Adrenal gland (tissue), 12 donors: Measurements from ENCODE around the gene ZBTB42. TPM values are rescaled to one million over a fixed set of nuclear protein-coding genes. Genes with fewer than 3 reads are reported as not detected.

Experiments
- DNase-seq, 7 donors: peaks; one replicate each; pipeline ENCODE4 v3.0.0-alpha.2; 2019 to 2020
- H3K27ac ChIP-seq, 5 donors: fragments of 200-600 bp; sonication (generic) in 4 of 5; 1 replicate in 3 of 5; 2 replicates in 2 of 5; pipeline versions ENCODE4 v1.5.1 to v1.8.0; 2016 to 2020; ENCODE audit warnings: mild to moderate bottlenecking in 1 of 5
- H3K27me3 ChIP-seq: fragments of 200-600 bp; 2 replicates; pipeline ENCODE4 v1.8.0; 2021
- H3K36me3 ChIP-seq, 2 donors: fragments of 200-600 bp; replicated peaks in 1 of 2; 1 replicate in 1 of 2; 2 replicates in 1 of 2; pipeline versions ENCODE4 v1.5.1 to v1.8.0; 2018 to 2022
- H3K4me1 ChIP-seq, 2 donors: fragments of 200-600 bp; replicated peaks in 1 of 2; 1 replicate in 1 of 2; 2 replicates in 1 of 2; pipeline versions ENCODE4 v1.5.1 to v1.8.0; 2018 to 2021
- H3K4me3 ChIP-seq, 4 donors: fragments of 200-600 bp; sonication (generic) in 3 of 4; one replicate each; pipeline ENCODE4 v1.5.1; 2016 to 2018
- H3K9me3 ChIP-seq, 3 donors: fragments of 200-600 bp; sonication (generic) in 1 of 3; replicated peaks in 1 of 3; 1 replicate in 2 of 3; 2 replicates in 1 of 3; pipeline versions ENCODE4 v1.5.1 to v1.8.0; 2016 to 2021
- POLR2A ChIP-seq, 2 donors: fragments of 450-650 bp; IDR thresholded peaks; one replicate each; pipeline ENCODE4 v1.6.1; 2017; ENCODE audit warnings: antibody characterized with exemption in 2 of 2, mild to moderate bottlenecking in 2 of 2, moderate library complexity in 1 of 2
- WGBS, 4 donors: extraction: QIAGEN DNeasy Blood & Tissue Kit in 2 of 4; methylation state at CpG; one replicate each; pipeline versions ENCODE4 v1.1.5 to v1.1.7; 2013 to 2017; 5-methylcytosine and 5-hydroxymethylcytosine counted together
- intact Hi-C, 2 donors: fragments of 100-400 bp; cut with DNase I; formaldehyde crosslinking; loops; one replicate each; pipeline versions ENCODE4 v1.14.1 to v1.15.0; 2022 to 2023
- polyA plus RNA-seq, 3 donors: library from polyadenylated mRNA; stranded (reverse); fragments of 200-250 nt in 2 of 3; fragments of 350-450 nt in 1 of 3; fragmentation: Illumina TruSeq in 1 of 3; extraction: RNeasy Lipid Tissue Mini Kit (QIAGEN cat#74804) in 1 of 3; gene quantifications; one replicate each; pipeline ENCODE4 v1.2.3, GENCODE V29; 2013 to 2014
- total RNA-seq, 9 donors: library from RNA; depleted of rRNA in 4 of 9; stranded (reverse); fragments of >200 nt in 4 of 9; fragments of 120-200 nt in 1 of 9; fragmentation: NEBNext Ultra II Directional in 1 of 9; extraction: Animal tissue kit (Norgen Biotek cat#: 25700) in 1 of 9; gene quantifications; one replicate each; pipeline versions ENCODE4 v1.1.0 to v1.2.4, GENCODE V29; 2013 to 2023
- TF ChIP-seq, protein P1 (sequence below), 6 experiments: fragments of 450-650 bp in 4 of 6; fragments of 200-600 bp in 2 of 6; sonication (generic) in 1 of 6; IDR thresholded peaks; 1 replicate in 5 of 6; 2 replicates in 1 of 6; pipeline versions ENCODE4 v1.5.1 to v1.8.0; 2016 to 2021; ENCODE audit warnings: antibody characterized with exemption in 6 of 6, mild to moderate bottlenecking in 2 of 6, moderate library complexity in 1 of 6
- donor health status: healthy with polysubstance abuse.
- donor health status: Bipolar disorder and iron deficiency.
- donor health status: DM: yes; HTN: yes; CAD: no.
- donor health status: DM: no; HTN: no; CAD: no.
- donor health status: DM: no; HTN: no; CAD: no.
- donor health status: DM: yes; HTN: yes; CAD: no.

ZBTB42 gene
- total and polyA plus RNA-seq, 12 donors, result 0.61 to 13.9 (median 5.4) TPM

- H3K27me3 ChIP-seq, result no peaks in the 10 kb centered on the region
- WGBS, 4 donors, result 80 to 88% (median 86%) methylated on average over 11 to 16 of the region's 16 CpGs
- H3K9me3 ChIP-seq, result no peaks in the 10 kb centered on the region
- H3K27ac ChIP-seq, result peak overlapping the region in 1 of 5 donors; percentile 34
- DNase-seq, result no peak
- peaks cover 0 to 13% of the 10 kb centered on the region in 2 donors for H3K36me3 ChIP-seq
- no peak overlapping the region for H3K4me3 ChIP-seq
- intact Hi-C loops, result no loop called here
- TF ChIP-seq POLR2A (IDR thresholded peaks at IDR 0.05), result no peak
- TF ChIP-seq, protein P1, sequence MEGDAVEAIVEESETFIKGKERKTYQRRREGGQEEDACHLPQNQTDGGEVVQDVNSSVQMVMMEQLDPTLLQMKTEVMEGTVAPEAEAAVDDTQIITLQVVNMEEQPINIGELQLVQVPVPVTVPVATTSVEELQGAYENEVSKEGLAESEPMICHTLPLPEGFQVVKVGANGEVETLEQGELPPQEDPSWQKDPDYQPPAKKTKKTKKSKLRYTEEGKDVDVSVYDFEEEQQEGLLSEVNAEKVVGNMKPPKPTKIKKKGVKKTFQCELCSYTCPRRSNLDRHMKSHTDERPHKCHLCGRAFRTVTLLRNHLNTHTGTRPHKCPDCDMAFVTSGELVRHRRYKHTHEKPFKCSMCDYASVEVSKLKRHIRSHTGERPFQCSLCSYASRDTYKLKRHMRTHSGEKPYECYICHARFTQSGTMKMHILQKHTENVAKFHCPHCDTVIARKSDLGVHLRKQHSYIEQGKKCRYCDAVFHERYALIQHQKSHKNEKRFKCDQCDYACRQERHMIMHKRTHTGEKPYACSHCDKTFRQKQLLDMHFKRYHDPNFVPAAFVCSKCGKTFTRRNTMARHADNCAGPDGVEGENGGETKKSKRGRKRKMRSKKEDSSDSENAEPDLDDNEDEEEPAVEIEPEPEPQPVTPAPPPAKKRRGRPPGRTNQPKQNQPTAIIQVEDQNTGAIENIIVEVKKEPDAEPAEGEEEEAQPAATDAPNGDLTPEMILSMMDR (IDR thresholded peaks at IDR 0.05), result no peak
- peaks cover 5 to 34% of the 10 kb centered on the region in 2 donors for H3K4me1 ChIP-seq
Measured at GRCh38 chr14:104783484-104784217, 17.2 kb upstream of the ZBTB42 start.

DNA sequence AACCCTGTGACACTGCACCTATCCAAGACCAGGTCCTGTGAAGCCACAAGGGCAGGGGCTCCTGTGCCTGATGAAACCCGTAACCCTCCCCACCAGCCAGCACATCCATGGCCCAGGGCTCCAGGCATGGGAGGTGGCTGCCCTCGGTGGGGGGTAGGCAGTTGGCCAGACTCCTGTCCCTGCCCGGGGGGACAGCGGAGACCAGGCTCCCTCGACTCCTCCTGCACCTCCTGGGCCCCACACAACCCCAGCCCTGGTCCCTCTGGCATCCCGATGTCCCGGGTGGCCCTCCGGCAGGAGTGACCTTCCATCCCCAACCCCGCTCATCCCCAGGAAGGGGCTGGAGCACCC, 16.7 kb upstream of the ZBTB42 start:
- H3K9me3 ChIP-seq, result no peaks in the 10 kb centered on the region
- H3K4me1 ChIP-seq, result peaks cover 10 to 39% of the 10 kb centered on the region in 2 donors
- H3K36me3 ChIP-seq, result peaks cover 0 to 13% of the 10 kb centered on the region in 2 donors
- peak overlapping the region in 1 of 5 donors; percentile 34 for H3K27ac ChIP-seq
- H3K27me3 ChIP-seq, result no peaks in the 10 kb centered on the region
- no peak for DNase-seq
- TF ChIP-seq POLR2A (IDR thresholded peaks at IDR 0.05), result no peak
- TF ChIP-seq, protein P1 (IDR thresholded peaks at IDR 0.05), result no peak
- H3K4me3 ChIP-seq, result no peak overlapping the region
- intact Hi-C loops, result no loop called here
- WGBS, 4 donors, result 76 to 95% (median 86%) methylated on average over 3 to 9 of the region's 9 CpGs

DNA sequence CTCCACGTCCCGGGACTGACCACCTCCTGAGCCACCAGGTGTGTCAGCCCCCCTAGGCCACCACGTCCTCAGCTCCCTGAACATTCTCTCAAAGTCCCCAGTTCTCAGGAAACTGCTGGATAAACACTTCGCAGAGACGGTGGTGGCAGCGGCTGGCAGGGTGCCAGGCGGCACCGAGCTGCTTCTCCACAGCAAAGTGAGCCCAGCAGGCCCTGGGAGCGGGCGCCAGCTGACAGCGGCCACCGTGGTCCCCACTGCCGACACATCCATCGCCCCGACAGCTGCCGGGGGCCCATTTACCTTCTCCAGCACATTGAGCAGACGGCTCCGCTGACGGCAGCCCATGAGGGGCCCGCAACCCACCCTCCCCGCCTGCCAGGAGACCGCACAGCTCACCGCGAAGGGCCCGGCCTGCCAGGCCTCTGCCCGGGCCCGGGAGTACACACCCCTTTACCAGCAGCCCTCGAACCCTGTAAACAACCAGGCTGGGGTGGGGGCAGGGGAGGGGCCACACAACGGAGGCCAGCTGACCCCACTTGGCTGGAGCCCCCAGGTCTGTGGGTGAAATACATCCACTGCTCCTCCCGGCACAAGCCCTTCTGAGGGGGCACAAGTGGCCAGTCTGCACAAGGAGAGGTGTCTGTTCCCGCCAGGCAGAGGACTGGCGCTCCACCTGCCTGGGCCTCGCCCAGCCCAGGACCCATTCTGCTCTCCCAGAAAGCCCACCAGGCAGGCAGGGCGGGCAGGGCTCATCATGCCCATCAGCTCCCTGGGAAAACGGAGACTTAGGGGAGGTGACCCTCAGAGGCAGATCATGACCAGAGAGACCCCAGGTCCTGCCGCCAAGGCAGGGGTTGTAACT, 15.8 kb upstream of the ZBTB42 start:
- peaks cover 0 to 11% of the 10 kb centered on the region in 2 donors for H3K36me3 ChIP-seq
- intact Hi-C loops, result no loop called here
- H3K4me1 ChIP-seq, result peaks cover 18 to 48% of the 10 kb centered on the region in 2 donors

GRCh38 chr14:104785708-104786080, 15.2 kb upstream of the ZBTB42 start:
- Histone ChIP-seq H3K27ac (peak overlapping the region in 2 of 5 donors; percentile 17 to 57), H3K4me1 (peaks cover 23 to 54% of the 10 kb centered on the region in 2 donors), H3K4me3 (no peak overlapping the region), H3K27me3 (no peaks in the 10 kb centered on the region), H3K9me3 (no peaks in the 10 kb centered on the region), H3K36me3 (peaks cover 0 to 11% of the 10 kb centered on the region in 2 donors)
- TF ChIP-seq POLR2A (IDR thresholded peaks at IDR 0.05), result no peak
- TF ChIP-seq, protein P1 (IDR thresholded peaks at IDR 0.05), result no peak
- no peak for DNase-seq
- intact Hi-C loops, result no loop called here
- WGBS, 4 donors, result 79 to 95% (median 84%) methylated on average over 4 to 13 of the region's 13 CpGs

More for the DNA sequence above, 15.8 kb upstream of the ZBTB42 start:
- TF ChIP-seq, protein P1 (IDR thresholded peaks at IDR 0.05), result no peak
- no peak for TF ChIP-seq POLR2A (IDR thresholded peaks at IDR 0.05)
- Histone ChIP-seq H3K27me3 (no peaks in the 10 kb centered on the region), H3K4me3 (no peak overlapping the region), H3K9me3 (no peaks in the 10 kb centered on the region), H3K27ac (peak overlapping the region in 1 of 5 donors; percentile 34)
- WGBS, 4 donors, result 74 to 85% (median 77%) methylated on average over 10 to 36 of the region's 36 CpGs
- peak in 3 of 7 donors; percentile 63 to 79 (median 64) for DNase-seq
